GM13976 (cell line): Measurements from ENCODE around the gene FBN1.

Experiments
- DNase-seq: peaks from one replicate; pipeline ENCODE4 v3.0.0; 2012; ENCODE audit warnings: low spot score
- in situ Hi-C: fragments of 300-500 bp; cut with MboI; formaldehyde crosslinking; loops from one replicate; pipeline ENCODE4 v1.12.0; 2022; ENCODE audit warnings: low sequenced_read_pairs, mixed read lengths, inconsistent platforms; ENCODE audit not compliant: unreplicated experiment
- TF ChIP-seq, protein P1 (sequence below): IDR thresholded peaks from 2 replicates; pipeline ENCODE4 v1.5.1; 2012; ENCODE audit warnings: borderline replicate concordance, mild to moderate bottlenecking; ENCODE audit not compliant: insufficient read depth; ENCODE audit errors: extremely low read depth, missing control alignments, control extremely low read depth

FBN1 gene

GRCh38 chr15:48627260-48627940, 18.1 kb downstream of the FBN1 start:
- in situ Hi-C loops, result loop anchor here (25.0 kb wide), 1 partner anchor 265 kb away; no protein-coding TSS in a partner anchor
- TF ChIP-seq, protein P1, sequence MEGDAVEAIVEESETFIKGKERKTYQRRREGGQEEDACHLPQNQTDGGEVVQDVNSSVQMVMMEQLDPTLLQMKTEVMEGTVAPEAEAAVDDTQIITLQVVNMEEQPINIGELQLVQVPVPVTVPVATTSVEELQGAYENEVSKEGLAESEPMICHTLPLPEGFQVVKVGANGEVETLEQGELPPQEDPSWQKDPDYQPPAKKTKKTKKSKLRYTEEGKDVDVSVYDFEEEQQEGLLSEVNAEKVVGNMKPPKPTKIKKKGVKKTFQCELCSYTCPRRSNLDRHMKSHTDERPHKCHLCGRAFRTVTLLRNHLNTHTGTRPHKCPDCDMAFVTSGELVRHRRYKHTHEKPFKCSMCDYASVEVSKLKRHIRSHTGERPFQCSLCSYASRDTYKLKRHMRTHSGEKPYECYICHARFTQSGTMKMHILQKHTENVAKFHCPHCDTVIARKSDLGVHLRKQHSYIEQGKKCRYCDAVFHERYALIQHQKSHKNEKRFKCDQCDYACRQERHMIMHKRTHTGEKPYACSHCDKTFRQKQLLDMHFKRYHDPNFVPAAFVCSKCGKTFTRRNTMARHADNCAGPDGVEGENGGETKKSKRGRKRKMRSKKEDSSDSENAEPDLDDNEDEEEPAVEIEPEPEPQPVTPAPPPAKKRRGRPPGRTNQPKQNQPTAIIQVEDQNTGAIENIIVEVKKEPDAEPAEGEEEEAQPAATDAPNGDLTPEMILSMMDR, result no peak
- DNase-seq, result no peak

DNA sequence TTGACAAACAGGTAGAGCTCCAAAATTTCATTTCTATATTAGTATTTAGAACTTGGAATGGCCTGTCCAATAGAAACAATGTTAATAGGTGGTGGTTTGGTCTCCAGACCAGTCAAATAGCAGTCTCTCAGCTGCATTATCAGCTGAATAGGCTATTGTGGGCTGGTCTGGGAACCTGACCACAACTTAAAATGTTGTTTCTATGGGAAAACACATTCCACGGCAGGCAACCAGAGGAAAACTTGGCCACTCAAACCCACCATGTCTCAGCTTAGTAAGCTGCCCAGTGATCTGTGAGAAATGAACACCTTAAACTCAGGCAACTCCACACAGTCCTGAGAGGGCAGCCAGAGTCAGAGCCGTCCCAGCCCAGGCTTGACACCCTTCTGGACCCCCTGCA, 20.4 kb downstream of the FBN1 start:
- in situ Hi-C loops, result loop anchor here (25.0 kb wide), 1 partner anchor 263 kb away; no protein-coding TSS in a partner anchor
- DNase-seq, result no peak
- TF ChIP-seq, protein P1, result no peak

DNA sequence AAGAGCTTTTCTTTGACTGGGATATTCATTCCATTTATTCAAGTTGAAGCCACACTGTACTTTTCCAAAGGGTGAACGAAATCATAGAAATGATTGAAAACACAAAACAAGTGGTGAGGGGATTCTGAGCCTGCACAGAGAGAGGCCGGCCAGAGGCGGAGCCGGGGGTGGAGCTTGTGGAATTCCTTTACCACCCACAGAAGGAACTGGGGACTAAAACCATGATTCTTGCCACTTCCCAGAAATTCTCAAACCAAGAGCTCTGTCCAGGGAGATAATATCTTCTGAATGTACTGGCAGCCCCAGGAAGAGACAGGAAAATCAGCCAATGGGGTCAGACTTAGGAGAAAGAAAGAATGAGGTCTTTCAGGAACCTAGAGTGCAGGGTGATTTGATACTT, 20.8 kb downstream of the FBN1 start:
- no peak for DNase-seq
- in situ Hi-C loops, result loop anchor here (25.0 kb wide), 1 partner anchor 262 kb away; no protein-coding TSS in a partner anchor
- TF ChIP-seq, protein P1, result no peak

DNA sequence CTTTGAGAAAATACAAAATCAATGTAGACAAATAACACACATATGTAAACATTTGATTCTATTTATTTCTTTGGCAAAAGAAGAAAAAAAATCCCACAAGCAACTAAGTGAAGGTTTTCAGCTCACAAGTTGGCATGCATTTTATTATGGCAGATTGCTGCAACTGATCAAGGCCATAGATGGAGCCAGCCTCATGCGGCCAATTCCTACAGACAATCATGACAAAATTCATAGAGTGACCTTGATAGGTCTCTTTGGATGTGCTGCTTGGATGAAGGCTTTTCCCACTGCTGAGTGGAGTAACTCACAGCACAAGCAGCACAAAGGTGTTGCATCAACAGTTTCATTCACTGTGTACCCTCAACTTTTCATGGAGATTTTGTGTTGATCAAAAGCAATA, 22.1 kb downstream of the FBN1 start:
- in situ Hi-C loops, result no loop called here
- TF ChIP-seq, protein P1, result no peak
- no peak for DNase-seq

GRCh38 chr15:48622237-48622636, 23.3 kb downstream of the FBN1 start:
- DNase-seq, result no peak
- TF ChIP-seq, protein P1, result no peak
- in situ Hi-C loops, result no loop called here

DNA sequence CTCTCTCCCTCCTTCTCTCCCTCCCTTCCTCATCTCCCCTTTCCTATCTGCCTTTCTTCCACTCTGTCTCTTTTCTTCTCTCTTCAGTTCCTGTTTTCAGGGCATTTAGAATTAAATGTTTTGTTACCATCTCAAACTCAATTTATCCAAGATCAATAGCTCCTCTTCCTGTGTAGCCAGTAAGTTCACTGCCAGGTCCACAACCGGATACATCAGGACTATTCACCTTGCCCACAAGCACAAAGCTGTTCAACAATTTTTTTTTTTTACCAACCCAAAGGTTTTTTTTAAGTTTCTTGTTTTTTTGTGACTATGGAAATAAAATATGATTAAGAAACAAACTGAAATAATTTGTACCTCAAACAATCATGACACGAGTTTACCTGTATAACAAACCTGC, 26.1 kb downstream of the FBN1 start:
- DNase-seq, result no peak
- TF ChIP-seq, protein P1, result no peak
- in situ Hi-C loops, result no loop called here
